HG03108 (cell line): ENCODE data around the gene FREY1.

Experiments used
- ATAC-seq: cut with Tn5 transposase; IDR thresholded peaks from one replicate; pipeline ENCODE4 v1.9.1; 2021; ENCODE audit warnings: moderate library complexity; ENCODE audit not compliant: unreplicated experiment

The FREY1 gene

DNA sequence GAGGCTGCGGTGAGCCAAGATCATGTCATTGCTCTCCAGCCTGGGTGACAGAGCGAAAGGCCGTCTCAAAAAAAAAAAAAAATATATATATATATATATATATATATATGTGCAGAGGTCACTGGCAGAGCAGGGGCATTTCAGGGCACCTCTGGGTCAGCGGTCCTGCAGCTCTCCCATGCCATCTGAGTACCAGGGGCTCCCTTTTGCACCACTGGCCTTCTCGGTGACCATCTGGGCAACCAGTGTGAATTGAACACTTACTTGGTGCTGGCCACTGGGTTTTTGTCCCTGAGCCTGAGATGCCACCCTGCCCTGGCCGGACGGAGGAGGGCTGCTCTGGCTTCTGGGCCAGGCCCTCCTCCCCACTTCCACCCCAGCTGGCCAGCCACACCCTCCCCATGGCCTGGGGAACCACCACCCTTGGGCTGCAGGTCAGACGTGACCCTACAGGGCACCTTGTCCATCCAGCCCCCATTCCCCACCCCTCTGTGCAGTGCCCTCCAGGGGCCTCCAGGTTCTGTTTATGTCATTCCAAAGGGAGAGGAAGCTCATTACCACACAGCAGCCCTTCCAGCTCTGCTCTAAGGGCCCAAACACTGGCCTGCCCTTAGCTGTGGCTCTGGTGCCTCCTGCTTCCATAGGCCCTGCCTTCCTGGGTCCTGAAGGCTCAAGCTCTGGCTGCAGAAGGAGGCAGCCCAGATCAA lies 11.4 kb downstream of the FREY1 start:
- no peak for ATAC-seq

DNA sequence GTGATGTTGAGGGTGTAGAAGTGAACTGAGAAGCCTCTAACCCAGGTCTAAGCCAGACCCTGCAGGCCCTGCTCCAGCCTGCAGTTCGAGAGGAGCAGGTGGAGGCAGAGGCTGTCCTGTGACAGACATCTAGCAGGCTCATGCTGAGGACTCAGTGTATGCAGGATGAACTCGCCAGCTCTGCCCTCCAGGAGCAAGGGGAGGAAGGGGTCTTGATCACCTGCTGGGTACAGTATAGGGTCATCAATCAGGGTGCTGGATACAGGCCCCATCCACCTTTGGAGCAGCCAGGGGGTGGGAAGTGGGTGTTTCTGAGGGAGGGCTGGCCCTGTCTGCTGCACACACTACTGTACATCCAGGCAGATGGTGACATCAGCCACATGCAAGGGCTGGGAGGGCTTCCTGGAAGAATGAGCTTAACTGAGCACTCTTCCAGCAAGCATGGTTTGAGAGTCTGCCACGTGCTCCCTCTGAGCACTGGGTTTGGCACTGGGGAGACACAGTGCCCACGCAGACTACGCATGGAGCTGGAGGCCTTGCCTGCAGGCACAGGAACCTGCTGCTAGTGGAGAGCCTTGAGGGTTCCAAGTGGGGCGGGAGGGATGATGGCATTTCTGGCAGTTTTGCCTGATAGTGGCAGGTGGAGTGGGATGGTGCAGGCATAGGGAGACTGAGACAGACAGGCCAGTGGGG lies 12.4 kb downstream of the FREY1 start:
- no peak for ATAC-seq

DNA sequence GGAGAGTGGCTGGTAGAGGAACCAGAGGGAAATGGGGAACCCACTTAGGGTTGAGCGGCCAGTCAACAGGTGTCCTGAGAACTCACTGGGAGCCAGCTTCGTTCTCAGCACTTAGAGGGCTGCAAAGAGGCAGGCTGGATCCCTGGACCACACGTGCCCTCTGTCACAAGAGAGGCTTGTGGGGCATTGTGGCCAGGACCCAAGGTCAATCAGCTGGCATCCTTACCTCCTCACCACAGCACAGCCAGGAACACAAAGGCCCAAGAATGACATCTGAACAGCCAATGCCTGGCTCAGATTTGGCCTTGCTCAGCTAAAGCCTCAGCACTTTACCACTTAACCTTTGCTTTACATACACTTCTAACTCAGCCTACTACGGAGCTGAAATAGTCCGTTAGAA lies 14.2 kb downstream of the FREY1 start:
- ATAC-seq, result no peak

DNA sequence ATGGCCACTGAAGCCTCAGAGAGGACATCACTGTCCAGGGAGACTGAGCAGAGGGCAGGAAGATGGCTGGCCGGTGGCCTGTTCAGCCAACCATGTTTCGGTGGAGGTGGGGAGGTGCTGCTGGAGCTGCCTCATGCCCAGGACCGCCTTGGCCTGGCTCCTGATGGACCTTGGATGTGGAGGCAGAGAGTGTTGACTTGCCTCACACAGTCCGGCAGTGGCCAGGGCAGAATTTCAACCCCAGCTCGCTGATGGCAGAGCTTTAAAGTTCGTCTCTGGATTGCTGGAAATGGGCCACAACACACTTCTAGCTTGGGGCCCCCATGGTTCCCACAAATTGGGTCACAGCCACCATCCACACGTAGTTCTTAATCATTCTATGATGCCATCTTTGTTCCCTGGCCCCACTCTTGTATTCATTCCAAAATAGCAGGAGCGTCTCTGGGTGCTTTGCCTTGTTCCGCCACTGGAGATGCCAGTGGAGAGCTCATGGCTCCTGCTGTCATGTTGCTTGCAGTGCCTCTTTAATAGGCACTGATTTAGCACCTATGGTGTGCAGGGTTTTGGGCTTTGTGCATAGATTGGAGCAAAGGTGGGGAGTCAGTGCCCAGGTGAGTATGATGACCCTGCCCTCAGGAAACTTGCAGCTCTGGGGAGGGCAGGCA lies 16.1 kb downstream of the FREY1 start:
- no peak for ATAC-seq

DNA sequence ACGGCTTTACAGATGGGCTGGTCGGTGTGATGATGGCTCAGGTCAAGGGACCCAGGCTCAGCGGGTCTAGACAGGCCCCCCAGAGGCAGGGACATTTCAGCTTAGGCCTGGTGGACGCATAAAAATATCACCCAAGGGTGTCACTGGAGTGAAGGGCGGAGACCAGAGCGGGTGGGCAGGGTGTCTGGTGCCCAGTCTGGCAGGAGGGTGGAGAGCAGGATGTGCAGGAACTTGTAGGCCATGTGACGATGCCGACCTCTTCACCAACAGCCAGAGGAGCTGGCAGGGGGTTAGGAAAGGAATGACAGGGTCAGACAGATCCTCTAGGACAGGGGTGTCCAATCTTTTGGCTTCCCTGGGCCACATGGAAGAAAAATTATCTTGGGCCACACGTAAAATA lies 17.1 kb downstream of the FREY1 start:
- no peak for ATAC-seq

DNA sequence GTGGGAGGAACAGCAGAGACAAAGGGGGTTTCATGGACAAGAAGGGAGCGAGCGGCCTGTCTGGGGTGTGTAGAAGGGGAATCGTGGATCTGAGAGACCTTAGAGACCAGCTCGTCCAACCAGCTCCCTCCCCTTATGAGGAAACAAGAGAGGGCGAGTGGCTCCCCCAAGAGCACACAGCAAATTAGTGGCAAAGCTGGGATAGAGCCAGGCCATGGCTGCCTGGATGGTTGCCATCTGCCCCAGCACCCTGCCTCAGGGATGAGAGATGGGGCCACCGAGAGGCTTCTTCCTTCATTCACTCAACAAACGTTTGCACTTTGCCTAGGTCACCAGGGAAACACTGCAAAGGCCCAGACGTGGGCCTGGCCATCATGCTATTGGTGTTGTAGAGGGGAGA lies 17.5 kb downstream of the FREY1 start:
- ATAC-seq, result no peak

DNA sequence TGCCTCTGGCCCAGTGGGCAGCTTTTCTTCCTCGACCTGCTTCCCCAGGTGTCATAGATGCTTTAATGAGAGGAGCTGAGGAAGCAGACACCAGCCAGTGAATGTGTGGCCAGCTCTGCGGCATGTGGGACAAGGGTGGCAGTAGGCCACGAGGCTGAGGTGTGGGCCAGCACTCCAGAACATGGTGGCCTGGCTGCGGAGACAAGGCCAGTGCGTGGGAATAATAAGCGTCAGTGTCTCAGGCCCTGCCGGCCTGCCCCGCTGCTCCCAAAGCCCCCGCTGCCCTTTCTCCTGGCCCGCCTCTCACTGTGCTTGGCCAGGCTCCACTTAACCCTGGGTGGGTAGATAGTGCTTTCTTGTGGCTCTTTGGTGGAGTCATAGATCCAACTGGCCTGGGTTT lies 19.5 kb downstream of the FREY1 start:
- no peak for ATAC-seq

DNA sequence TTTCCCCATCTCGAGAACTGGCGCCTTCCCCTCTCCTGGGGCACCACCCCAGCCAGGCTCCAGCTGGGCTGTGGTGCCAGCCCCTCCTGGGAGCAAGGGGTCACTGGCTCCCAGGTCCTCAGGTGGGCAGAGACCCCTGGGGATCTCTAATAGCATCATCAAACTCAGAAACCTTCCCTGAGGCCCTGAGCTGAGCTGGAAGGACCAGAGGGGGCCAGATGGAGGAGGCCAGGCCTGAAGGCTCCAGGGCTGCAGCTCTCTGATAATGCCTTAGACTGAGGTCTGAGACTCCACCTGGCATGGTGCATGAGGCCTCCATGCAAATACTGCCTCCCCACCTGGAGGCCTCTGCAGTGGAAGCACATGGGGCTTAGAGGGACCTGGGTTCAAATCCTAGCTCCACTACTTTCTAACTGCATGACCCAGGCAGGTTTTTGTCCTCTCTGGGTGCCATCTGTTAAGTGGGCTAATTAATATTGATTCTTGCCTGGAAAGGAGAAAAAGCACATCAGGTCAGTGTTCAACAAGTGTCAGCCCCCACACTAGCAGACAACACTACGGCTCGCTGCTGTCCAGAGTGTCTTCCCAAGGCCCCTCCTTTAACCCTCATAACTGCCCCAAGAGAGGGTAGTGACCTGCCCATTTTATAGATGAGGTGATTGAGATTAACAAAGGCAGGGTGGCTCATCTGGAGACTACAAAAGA lies 20.1 kb downstream of the FREY1 start:
- ATAC-seq, result no peak

DNA sequence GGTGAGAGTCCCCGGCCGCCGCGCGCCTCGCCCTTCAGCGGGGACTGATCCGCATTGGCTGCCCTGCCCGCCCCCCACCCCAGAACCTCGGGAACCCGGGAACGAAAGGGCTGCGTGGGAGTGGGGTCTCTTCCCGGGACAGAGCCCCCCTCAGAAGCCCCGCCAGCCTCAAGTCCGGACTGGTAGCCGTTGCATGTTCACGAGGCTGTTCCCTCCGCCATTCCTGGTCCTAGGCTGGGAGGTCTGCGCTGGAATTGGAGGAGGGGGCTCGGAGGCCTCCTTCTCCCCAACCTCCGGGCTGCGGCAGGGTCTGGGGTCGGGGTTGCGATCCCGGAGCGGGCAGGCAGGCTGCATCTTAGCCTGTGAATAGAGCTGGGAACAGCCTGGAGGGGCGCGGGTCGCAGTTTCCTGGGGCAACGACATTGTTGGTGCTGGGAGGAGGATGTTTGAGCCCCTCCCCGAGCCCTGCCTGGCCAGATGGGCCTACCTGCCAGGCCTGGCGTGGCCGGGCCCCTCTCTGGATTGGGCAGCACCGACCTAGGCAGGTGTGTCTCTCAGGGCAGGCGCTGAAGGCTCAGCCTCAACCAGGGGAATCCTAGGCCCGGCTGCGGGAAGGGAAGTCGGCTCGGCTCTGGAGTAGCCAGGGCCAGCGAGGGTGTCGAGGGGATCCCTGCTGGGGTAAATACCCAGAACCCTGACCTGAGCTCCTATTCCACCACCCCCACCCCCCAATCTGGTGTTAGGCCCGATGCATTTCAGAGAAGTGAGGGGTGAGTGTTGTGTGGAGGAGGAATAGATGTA lies 20.9 kb downstream of the FREY1 start:
- no peak for ATAC-seq

DNA sequence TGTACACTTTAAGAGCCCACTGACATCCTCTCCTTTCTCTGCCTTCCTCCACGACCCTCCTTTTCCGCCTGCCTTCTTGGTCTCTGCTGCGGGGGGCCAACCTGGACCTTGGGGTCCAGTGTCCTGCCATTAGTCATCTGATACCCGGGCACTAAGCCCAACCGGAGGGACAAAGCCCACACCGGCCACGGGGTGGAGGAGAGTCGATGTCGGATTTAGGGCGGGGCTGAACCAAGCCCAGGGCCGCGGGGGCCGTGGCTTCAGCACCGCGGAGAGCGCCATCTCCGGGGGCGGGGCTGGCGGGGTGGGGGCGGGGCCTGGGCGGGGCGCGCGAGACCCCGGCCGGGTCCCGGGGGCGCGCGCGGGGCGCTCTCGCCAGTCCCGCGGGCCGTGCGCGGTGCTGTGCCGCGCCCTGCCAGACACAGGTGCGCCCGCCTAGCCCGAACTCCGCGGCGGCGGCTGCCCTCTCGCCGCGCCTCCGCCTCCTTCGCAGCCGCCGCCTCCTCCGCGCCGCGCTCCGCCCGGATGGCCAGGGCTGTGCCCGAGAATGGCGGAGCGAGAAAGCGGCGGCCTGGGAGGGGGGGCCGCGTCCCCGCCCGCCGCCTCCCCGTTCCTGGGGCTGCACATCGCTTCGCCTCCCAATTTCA lies 21.7 kb downstream of the FREY1 start, which contains the start of gene MAPK8IP1:
TSS of gene MAPK8IP1 (plus strand) at position 378 of the 647 bp plus-strand sequence. CDS start at position 548, 170 bp downstream.
- peak; percentile 50 for ATAC-seq

DNA sequence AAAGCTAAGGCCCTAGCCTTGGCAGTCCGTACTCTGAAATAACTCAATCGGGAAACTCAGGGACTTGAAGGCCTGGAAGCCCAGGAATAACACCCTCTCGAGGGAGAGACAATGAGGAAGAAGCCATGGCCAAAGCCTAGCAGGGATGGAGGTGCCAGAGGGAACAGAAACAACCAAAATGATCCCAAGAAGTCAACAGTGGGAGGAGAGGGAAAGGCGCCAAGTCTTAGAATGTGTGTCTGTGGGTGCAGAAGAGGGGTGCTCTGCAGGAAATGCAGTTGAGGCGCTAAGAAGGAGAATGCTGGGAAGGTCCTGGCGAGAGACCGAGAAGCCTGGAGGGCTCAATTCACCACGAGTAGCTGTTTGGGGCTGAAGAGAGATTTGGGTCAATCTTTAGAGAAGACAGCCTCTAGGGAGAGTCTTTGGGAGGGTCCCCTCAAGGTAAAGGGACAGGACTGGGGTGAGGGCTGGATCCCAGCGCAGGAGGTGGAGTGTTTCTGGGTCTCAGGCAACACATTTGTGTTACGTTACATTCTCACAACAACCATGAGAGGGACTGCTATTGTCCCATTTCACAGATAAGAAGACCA lies 22.4 kb downstream of the FREY1 start:
- no peak for ATAC-seq

DNA sequence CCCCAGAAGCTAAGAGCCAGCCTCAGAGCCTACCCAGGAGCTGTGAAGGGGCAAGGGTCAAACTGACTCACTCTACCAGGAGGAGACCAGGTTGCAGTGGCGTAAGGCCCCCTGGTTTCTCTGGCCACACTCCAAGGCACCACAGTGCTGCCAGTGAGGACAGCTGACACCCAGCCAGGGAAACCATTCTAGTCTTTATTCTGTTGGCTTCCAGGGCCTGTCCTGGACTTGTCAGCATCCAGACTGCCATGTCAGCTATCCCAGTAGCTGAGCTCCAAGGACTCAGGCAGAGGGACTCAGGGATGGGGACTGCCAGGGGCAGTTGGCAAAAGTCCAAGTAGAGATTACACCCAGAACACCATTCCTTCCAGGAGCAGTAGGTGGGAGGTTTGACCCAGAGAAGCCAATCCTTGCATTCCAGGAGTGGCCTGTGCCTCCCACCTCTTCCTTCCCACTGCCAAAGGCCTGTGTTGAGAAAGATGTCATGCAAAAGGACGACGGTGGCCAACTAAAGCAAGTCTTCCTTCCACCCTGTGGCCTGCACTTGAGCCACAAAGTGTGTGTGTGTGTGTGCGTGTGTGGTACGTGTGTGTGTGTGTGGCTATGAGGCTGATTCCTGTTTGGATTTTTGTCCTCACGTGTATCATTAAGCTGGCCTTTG lies 25.2 kb downstream of the FREY1 start:
- ATAC-seq, result no peak

DNA sequence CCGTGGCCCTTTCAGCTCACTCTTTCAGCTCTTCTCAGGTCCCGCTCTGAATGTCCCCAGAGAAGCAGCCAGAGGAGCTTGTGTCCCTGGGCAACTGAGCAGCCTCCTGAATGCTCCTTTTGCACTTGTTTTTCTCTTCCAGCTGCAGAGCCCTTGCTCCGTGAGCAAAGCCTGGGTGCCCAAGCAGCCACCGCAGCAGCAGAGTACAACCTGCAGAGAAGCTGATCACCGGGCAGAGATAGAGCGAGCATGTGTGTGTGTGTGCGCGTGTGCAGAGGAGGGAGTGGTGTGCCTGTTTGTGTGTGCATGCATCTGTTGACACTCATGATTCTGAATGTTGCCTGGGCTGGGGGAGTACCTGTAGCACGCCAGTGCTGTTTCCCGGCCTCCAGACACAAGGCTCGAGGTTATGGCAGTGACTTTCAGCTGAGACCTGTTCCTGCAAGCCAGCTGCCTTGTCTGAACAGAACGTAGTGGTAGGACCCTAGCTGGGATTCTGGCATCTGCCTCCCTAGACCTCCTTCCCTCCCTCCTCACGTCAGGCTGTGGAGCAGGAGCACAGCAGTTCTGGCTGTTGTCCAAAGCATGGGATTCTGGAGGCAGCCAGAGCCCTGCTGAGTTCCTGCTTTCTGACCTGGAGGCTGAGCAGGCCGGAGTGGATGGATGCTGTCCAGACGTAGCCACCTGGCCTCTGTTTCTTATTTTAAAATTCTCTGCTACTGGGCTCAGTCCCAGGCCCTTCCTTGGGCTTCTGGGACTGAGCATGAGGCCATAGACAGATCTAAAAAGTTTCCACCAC lies 26.1 kb downstream of the FREY1 start:
- ATAC-seq, result no peak

DNA sequence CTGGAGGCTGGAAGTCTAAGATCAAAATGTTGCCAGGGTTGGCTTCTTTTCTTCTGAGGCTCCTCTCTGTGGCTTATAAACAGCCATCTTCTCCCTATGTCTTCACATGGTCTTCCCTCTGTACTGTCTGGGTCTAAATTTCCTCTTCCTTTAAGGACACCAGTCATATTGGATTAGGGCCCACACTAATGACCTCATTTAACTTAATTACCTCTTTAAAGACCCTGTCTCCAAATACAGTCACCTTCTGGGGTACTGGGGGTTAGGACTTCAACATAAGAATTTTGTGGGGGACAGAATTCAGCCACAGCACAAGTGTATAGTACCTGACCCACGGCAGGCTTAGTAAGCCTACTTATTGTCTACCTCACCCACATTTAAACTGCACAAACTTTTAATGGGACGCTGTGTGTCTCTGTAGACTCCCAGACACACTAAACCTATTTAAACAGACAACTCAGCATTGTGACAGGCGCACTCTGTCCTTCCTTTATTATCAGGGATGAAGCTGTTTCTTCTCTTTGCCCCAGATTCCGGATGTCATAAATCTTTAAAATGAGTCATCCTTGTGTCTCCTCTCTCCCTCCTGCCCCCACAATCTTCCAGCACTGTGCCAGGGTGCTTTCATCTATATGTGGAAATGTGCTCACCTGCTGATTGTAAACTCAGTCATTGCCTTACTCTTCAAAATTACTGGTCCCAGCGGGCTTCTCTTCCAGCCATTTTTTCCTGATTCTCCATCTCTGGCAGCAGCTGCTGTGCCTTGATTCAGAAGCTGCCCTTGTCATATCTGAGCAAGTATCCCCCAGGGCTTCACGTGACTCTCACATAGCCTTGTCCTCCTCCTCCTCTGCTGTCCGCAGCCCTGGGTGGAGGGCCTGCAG lies 27.0 kb downstream of the FREY1 start:
- ATAC-seq, result no peak

DNA sequence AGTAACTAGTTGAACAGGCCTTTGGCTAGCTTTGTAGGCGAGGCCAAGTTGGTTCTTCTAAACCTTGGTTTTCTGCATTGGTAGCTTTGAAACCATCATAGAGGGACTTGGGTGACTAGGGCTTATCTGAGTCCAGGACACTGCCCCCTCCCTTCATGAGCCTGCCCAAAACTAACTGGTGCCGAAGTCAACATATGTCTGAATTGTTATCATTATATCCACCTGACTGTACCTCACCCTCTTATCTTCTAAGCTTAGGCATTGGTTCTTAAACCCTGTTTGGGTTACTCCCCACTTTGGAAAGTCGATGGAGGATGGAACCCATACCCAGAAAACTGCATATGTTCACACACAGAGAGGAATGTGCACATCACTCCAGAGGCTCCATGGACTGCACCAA lies 29.2 kb downstream of the FREY1 start:
- no peak for ATAC-seq

DNA sequence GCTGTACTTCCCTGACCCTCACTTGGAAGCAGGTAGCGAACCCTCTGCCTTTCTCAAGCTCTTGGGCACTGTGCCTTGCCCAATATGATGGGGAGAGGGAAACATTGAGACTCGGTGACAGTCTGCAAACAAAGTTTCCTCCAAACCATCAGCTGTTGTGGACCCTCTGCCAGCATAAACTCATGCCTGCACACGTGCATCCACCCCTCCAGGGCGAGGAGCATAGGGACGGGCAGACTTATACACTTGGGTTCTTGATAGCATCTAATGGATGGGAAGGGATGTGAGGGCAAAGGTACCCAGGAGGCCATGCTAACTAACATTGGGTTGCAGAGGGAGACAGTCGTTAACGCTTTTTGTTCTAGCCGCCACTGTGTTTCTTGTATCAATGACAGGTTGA lies 29.9 kb downstream of the FREY1 start:
- ATAC-seq, result no peak

DNA sequence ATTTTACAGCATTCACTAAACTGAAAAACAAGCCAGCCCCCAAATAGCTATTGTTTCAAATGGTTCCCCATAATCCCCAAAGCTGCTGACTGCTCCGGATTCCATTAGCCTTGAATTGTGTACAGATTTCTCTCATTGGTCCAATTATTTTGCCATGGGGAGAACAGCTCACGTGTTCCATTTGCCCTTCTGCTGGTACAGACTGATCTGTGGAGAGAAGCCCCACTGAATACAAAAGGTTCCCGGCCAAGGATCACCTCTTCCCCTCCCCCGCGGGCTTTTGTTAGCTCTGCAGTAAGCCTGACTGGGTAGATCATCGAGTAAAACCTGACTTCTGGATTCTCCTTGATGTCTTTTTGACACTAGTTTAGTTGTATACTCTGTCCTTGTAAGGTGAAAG lies 30.7 kb downstream of the FREY1 start:
- ATAC-seq, result no peak
